ENCODE results near the gene LSG1.
A peak's percentile ranks its signal among the peaks of the same experiment; 100 is the strongest.

The LSG1 gene

DNA sequence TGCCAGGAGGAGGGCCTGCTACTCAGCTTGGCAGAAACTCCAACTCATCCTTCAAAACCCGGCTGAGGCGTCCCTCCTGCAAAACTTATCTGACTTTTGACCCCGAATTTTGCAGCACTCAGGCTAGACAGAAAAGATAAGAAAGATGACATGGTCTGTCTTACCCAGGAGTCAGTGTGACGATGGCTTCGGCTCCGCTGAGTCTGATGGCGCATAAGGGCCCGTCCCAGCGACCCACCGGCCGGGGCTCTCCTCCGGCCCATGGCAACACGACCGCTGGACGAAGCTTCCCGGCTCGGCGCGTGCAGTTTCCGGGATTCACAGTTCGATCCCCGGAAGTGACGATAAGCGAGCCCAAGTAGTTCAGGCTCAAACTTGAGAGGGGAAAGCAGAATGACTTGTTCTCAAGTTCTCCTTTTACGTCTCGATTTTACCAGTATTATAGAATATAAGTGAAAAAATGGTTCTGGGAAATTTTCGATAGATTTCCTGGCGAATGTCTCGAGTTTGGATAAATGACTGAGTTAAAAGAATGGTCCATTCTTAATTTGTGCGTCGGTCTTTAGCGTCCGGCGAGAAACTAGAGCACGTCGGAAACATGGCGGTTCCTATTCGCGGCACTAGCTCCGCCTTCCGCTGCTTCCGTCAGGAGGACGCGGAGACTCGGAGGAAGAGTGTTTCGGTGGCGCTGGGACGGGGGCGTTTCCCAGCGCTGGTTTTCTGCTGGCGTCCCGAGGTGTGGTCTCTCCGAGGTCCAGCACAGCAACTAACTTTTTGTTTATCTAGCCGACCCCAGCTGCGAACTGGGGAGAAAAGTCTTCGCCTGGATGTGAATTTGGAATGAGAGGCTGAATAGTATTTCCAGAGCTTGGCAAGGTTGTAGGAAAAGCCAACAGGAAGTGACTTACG lies at the start of gene LSG1:
Gene LSG1, minus strand, starts transcription at position 292 of the 909 bp plus-strand sequence. Its CDS starts 29 bp downstream, at position 263.
- peak; percentile 41 to 98 (median 79) for DNase-seq

GRCh38 chr3:194720048-194720447 lies 48.1 kb upstream of the LSG1 start:
- no peak for DNase-seq

GRCh38 chr3:194718079-194718478 lies 46.1 kb upstream of the LSG1 start:
- no peak for DNase-seq

- no peak for DNase-seq
Measured at GRCh38 chr3:194715022-194715800, 43.2 kb upstream of the LSG1 start.

DNA sequence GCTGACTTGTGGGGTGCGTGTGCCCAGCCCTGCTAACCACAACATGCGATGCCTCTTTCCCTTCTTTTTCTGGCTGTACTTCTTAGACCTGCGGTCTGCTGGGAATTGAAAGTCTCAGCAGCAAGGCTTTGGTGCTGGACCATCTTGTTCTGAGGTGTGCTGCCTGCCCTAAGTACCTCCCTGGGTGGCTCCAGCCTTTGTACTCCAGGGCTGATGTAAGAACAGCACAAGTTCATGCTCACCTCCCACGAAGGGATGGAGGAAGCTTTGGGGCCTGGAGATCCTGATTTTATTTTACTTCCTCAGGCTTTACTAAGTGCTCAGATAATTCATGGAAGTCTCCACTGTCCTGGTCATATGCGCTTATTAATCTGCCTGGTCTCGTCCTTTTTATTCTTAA lies 42.6 kb upstream of the LSG1 start:
- no peak for DNase-seq

- DNase-seq = no peak
Measured at GRCh38 chr3:194714137-194714455, 42.1 kb upstream of the LSG1 start.

DNA sequence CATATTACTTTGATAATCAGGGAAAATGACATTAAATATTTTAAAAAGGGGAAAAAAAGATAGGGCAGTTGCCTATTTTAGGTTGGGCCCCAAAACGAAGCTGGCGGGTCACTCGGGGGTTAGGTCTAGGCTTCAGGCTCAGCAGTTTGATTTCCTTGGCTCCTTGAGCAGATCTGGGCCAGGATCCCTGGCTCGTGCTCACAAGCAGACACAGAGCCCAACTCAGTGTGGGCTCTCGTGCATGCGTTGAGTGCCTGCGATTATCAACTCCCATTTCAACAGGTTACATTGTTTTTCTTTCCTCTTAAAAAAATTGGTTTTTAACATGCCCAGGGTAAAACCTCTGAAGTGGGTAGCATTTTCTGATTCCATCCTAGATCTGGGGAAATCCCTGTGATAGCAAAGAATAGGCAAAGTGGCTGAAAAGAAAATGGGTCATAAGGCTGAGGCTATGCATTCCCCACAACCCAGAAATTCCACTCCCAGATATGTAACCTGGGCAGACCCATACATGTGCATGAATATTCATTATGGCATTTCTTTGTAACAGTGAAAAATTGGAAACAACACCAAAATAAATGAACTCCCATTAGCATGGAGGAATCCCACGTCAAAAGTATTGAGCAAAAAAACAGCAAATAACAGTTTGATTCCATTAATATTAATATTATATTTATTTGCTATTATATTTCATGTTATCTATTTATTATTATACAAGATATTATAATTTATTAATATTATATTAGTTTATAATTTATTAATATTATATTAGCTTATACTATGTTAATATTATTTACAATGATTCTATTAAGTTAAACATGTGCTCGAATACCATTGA lies 41.5 kb upstream of the LSG1 start:
- no peak for DNase-seq

- no peak for DNase-seq
Measured at GRCh38 chr3:194711913-194712312, 39.9 kb upstream of the LSG1 start.

- no peak for DNase-seq
Measured at GRCh38 chr3:194711286-194711685, 39.3 kb upstream of the LSG1 start.

- DNase-seq = no peak
Measured at GRCh38 chr3:194707147-194707540, 35.2 kb upstream of the LSG1 start.

- no peak for DNase-seq
Measured at GRCh38 chr3:194705761-194706160, 33.8 kb upstream of the LSG1 start.

- DNase-seq = no peak
Measured at GRCh38 chr3:194705227-194705626, 33.2 kb upstream of the LSG1 start.

DNA sequence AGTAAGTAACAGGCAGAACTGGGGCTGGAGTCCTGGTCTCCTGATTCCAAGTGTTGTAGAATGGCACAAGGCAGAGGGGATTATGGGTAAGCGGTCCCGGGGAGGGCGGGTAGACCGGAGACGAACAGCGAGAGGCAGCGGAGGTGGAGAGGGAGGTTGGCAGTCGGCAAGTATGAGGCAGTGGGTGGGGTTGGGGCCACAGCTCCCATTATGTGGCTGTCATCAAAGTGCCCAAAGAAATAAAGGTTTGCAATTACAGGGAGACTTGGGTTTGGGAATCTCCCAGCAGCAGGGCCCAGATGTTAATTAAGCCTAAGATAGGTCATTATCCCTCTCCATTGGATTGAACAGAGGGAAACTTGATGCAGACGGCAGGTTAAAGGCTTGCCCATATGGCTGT lies 30.6 kb upstream of the LSG1 start:
- DNase-seq = no peak

DNA sequence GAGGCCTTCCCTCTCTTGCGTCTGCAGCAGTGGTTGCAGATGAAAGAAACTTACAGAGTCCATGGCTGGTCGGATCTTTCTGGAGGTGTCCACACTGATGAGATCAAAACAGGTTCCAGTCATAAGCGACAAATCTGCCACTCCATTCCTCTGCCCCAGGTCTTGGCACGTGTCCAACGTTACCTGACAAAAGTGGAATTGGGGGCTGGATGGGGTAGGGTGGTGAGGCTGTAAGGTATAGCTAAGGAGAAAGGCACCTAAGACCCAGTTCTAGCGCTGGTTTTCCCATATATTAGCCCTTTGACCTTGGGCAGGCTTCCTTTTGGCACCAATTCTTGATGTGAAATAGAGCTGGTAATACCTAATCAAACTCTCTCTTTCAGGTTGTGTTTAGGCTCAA lies 24.7 kb upstream of the LSG1 start:
- DNase-seq = no peak

GRCh38 chr3:194691481-194692283 lies 19.7 kb upstream of the LSG1 start:
- DNase-seq = no peak

GRCh38 chr3:194690501-194691372 lies 18.7 kb upstream of the LSG1 start:
- no peak for DNase-seq

DNA sequence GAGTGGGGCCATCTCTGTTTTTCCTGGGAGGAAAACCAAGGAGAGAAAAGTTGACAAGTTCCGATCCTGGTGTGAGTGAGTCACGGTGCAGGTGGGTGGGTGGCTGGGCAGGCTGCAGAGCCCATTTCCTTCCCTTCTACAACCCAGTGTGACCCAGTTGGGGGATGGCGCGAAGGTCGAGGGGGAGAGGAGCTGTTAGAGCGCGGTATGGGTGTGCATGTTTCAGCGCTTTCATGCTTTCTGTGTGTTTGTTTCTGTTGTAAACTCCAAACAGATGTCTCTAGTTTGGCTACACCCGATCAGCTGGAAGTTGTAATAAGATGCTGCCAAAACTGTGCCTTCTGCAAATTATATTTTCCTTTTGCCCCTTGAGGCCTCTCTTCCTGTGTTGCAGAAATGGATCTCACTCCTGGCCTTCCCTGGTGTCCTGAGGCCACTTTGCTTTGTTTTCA lies 17.5 kb upstream of the LSG1 start:
- no peak for DNase-seq

- DNase-seq = no peak
Measured at GRCh38 chr3:194688946-194689345, 17.0 kb upstream of the LSG1 start.

DNA sequence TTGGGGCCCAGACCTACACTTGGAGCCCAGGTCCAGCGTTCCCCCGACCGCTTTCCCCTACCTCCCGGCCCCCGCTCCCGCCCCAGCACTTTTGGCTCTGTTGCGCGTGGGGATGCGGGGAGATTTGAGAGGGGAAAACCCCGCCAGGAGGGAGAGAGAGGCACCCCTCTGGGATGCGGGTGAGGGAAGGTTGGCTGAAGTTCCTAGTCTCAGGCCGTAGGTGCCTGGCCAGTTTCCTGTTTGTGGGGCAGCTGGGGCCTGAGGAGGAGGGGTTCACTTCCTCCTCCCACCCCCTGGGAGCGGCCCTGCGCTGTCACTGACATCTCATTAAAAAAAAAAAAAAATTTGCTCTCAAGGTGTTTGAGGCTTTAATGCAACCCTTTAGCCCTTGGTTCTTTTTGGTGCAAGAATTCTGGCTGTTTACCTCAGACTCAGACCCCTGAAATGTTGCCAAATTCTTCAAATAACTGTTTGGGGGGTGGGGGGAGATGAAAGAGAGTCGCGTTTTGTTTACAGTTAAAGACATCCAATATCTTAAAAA lies 16.3 kb upstream of the LSG1 start:
- DNase-seq = peak in 2 of 51 donors; percentile 1 to 3

Measured in hypothalamus (tissue), 51 donors.